Stimulated activated CD8-positive, alpha-beta memory T cell treated with anti-CD3 and anti-CD28 coated beads, Interleukin-4, amount 100 ng/mL, for 4 hours (primary cell): ENCODE results near the gene ADAMTS2.

Experiments
- DNase-seq, 2 donors: peaks; one replicate each; pipeline ENCODE4 v3.0.0-alpha.2; 2020; ENCODE audit warnings: low read depth in 2 of 2, low spot score in 1 of 2

ADAMTS2 gene

DNA sequence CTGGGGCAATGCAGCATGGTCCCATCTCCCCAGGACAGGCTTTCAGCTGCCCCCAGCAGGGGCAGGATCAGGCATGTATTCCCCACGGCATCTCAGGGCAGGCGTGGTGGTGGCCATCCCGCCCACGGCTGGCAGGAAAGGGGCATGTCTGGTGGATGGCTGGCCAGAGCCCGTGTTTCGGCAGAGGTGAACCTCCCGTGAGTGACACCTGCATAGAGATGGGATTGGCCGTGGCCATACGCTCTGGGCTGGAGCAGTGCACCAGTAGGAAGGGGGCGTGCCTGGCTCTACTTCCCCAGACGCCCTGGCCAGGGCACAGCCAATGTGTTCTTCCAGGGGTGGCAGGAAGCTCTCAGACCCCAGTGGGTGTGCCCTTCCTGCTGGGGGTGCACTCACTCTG is 146.0 kb downstream of the ADAMTS2 start:
- no peak for DNase-seq

DNA sequence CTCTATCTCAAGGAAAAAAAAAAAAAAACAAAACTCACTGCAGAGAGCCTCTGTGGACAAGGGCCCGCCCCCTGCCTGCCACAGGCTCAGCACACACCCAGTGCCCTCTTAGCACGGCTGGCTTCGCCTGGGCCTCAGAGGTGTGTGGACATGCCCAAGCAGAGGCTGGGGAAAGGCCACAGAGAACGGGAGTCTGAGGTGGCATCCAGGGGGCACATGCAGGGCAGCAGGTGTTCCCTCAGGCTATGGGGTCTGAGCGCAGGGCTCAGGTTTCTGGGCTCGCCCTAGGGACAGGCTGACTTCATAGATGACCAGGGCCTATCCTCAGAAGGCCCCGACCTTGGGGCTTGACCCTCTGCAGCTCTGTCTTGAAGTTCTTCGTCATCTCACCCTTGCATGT is 146.4 kb downstream of the ADAMTS2 start:
- DNase-seq: no peak

DNA sequence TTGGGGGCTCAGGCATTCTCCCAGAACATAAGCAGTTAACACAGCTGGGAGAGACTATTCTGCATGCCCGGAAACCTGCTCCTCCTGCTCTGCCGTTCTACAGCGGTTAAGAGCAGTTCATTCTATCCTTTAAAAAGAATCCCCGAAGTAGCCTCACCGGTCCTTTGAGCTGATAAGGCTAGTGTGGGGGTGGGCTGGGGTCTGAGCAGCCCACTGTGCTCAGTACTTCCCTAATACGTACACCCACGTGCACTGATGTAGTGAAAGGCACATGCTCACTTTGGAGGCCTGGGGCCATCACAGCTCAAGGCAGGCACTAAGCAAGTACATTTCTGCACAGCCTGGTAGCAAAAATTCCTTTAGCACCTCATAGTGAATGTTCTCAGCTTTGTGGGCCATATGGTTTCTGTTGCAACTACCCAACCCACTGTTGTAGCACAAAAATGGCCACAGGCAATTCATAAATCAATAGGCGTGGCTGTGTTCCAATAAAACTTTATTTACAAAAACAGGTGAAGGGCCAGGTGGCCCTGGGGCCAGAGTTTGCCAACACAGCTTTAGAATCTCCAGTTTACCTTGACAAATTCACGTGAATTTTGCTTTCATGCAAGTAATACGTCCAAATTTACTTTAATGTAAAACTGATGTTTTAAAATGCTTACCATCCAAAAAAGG is 148.7 kb downstream of the ADAMTS2 start:
- DNase-seq: no peak

DNA sequence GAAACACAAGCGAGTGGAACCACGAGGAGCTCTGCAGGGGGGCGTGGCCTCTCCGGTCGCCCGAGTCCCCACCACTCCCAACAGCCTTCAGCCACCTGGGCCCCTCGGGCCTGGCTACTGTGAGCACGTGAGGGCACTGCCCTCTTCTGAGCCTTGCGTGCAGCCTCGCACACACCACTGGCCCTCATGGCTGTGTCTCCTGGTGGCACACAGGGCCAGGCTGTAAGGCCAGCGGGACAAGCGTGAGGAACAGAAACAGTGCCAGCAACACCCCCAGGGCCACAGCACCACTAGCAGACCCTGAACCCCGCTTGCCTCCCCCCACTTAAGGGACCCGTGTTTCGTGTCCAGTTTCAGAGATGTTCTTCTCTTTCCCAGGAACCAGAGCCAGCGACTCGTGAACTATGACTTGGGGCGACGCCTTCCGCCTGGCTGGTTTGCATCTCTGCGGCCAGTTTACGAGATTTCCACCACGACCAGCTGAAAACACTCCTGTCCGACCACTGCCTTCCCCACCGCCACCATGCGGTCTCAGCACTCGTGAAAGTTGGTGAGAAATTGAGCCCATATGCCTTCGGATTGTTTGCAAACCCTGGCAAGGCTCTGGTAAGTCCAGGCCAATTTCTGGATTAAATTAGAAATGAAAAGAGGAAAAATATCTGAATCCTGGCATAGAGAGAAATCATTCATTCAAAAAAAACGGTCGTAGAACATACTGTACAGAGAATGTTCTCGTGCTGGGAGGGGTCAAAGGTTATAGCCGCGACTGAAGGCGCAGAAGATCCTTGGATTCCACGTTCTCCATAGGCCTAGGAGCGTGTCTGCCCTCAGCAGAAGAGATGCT is 149.5 kb downstream of the ADAMTS2 start:
- DNase-seq: no peak

DNA sequence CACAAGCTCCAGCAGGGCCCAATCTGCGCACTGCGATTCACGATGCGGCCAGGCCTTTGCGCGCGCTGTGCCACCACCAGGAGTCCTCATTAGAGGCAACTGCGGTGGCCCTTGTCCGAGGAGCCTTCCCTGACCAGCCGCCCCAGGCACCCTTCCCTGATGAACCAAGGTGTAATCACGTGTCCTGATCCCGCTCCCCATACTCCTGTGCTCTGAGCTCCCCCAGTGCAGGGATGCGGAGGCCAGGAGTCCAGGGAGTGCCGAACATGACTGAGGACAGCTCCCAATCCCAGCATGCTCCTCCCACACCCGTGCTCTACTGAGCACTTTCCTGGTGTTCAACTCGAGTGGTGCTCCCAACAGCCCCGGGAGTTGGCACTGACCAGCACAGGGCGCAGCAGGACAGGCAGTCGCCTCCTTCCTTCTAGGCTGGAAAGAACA is 150.3 kb downstream of the ADAMTS2 start:
- no peak for DNase-seq

DNA sequence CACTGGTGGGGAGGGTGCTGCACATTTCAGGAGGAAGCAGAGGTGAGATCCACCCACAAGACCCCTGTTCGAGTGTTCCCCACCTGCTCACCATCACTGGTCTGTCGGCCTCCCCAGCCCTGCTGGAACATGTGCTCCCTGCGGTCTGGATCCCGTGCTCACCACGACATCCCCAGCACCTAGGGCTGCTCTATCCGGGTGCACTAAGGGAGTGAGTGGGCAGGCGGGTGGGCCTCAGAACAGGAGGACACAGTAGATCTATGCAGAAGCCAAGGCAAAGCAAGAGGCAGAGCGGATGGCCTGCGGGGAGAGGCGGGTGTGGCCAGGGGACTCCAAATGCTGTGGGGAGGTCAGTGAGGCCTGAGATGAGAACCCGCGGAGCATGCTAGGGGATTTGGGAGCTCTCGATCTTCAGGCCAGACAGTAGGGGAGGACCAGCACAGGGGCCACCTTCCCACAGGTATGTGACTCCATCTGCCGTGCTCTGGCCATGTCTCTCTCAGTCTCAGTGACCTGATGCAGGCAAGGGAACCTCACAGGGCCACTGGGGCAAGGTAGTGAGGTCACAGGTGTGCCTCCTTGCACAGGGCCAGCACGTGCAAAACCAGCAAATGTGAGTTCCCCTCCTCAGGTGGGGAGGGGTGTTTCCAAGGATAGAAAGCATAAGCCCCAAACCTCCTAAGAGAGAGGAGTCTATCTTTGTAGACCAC is 150.9 kb downstream of the ADAMTS2 start:
- no peak for DNase-seq

DNA sequence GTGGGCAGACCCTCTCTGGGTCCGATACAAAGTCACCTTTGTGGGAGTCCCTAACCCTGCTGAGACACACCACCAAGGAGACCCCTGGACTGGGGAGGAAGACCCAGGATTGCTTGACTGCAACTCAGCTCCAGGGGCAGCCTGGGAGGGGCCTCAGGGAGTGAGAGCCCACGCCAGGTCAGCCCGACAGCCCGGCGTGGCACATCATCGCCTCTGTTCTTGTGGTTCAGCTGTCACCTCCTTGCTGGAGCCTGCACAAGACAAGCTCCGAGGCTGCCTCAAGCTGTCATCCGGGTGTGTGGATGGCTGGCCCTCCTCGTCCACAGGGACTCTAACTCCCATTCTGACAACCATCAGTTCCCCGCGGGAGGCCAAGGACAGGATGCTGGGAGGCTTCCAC is 151.5 kb downstream of the ADAMTS2 start:
- no peak for DNase-seq

DNA sequence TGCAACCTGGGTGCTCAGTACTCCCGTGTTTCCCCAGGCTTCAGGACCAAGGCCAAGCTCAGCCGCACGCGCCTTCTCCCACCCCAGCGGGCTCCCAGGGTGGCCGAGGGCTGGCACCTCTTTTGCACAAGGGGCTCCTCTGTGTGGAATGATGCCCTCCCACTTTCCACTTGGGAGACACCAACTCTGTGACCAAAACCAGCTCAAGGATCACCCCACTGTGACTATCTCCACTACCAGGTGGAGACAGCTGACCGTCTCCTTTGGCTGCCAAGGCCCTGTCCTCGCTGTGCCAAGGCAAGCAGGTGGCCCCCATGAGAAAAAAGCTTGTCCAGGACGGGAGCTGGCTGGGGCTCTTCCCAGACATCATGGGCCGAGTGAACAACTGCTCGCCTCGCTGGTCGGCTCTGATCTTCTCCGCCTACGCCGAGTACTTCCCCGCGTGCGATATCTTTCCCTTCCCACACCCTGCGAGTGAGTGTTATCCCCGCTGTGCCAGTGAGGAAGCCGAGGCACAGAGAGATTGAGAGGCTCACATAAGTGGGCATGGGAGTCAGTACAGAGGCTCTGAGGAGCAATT is 152.3 kb downstream of the ADAMTS2 start:
- no peak for DNase-seq

DNA sequence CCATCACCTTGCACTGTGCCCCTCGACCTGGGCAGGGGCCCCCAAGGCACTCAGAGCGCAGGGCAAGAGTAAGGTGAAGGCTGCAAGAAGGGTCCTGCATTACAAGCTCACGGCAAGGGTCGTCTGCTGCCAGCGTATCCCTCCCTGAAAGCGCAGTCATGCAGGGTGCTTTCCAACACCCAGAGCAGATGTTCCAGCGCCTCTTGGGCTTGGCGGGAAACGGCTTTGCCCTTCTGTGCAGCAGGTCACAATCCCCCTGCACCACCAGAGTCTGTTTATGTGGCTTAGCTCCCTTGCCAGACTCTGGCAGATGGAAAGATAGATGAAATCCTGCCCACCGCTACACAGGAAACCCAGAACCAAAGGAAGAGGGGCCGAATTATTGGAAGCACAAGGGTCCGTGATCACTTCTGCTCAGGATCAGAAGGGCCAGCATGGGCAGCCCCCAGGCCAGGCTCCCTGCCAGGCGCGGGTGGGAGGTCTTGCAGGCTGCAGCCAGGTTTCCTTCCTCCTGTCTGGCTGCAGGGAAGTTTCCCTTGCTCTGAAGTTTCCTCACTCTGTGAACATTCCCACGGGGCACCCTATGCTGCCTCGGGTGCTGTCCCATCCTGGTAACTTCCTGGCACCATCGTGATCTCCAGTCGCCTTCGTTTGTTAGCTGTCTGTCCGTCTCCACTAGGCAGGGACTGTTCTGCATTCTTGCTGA is 152.9 kb downstream of the ADAMTS2 start:
- DNase-seq: no peak

DNA sequence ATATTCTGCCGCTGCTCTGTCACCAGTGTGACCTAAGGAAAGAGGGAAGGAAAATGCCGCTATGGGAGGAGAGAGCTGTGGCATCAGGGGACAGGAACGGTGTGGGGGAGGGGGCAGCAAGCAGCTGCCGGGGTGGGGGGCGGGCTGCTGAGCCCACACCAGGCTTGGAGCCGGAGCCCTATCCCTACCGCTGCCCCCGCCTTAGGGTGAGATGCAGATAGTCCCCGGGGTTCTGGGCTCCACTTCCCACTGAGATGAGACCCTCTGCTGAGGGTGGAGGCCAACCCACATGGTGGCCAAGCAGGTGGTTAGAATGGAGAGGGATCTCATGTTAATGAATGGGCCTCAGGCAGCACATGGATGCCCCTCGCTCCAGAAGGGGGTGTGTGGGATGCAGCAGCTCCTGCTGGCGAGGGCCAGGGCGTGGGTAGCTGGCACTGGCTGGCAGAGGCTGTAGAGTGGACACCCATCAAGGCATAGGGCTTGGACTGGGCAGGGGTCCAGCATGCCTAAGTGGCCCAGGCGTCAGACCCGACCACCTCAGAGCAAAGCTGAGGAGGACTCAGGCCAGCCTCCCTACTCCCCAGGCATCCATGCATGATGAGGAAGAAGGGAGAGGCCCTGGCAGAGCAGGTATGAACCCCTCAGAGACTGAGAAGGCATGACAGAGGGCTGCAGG is 153.6 kb downstream of the ADAMTS2 start:
- no peak for DNase-seq

DNA sequence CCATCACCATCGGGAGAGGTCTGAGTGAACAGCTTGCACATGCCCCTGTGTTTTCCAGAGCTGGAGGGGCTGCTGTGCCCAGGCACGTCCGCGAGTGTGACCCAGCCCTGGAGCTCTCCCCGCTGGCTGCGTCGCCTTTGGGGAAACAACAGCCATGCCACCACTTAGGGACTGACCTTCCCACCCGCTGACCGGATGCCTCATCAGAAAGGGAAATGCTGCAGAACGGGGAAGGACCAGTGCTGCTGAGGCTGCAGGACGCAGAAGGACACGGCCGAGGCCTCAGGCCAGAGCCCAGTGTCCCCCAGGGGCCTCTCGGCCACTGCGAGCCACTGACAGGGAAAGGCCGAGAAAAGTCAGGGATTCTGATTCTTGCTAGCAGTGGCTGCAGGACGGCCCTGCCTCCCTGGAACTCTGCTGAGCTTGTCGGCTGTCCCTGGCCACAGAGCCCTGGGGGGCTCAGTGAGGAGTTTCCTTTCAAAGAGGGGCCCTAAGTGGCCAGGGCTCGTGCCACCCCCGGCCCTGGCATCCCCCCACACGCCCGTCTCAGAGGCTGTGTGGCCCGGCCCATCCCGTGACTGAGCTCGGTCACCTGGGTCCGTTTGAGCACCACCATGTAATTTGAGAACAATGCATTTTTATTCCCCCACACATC is 154.3 kb downstream of the ADAMTS2 start:
- no peak for DNase-seq

DNA sequence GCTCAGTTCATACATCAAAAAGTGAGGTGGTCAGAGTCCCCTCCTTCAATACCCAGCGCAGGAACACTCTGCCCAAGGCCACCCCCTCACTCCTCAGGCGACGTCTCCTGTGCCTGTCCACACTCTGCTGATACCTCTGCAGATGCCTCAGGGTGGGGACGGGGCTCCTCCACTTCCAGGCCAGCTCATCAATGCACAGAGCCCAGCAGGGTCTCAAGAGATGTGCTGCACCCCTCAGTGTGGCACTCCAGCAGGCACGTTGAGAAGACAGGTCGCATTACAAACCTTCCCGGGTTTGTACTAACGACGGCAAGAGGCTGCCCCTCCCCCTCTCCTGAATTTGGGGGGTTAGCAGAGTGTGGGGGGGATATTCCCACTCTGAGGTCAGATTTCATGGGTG is 156.6 kb downstream of the ADAMTS2 start:
- no peak for DNase-seq

DNA sequence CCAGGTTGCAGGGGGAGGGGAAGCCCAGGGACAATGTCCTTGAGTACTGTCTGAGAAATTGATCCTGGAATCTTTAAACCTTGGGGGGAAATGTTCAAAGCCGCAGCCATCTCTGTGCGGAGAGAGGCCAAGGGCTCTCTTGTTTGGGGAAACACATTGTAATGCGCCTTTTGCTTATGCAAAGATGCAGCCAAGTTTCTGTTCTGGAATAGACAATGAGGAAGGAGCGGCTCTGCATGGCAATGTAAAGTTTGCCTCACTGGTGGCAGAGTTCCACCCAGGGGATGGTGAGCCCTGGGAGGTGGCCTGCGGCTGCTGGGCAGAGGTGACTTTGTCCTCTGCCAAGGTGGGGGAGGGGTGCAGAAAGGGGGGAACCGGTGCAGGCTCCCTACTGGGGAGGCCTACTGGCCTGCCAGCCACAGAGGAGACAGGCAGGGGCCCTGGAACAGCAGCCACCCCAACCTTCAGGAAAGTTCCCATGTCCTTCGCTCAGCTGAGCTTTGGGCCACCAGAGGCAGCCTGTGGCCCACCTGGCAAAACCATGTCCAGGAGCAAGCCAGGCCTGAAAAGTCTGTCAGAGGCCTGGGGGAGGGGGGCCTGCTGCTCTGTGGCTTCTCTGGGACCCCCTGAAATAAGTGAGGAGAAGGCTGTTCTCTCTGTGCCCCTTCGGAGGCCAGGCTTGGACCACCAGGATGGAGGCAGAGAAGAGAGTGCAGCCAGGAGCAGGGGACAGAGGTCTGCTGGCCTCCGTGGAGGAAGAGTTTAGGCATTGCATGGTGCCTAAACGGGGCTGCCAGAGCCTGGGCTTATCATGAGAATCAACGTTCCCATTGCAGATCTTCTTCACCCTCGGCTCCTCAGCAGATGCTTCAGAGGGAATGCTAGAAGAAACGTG is 157.3 kb downstream of the ADAMTS2 start:
- DNase-seq: no peak

DNA sequence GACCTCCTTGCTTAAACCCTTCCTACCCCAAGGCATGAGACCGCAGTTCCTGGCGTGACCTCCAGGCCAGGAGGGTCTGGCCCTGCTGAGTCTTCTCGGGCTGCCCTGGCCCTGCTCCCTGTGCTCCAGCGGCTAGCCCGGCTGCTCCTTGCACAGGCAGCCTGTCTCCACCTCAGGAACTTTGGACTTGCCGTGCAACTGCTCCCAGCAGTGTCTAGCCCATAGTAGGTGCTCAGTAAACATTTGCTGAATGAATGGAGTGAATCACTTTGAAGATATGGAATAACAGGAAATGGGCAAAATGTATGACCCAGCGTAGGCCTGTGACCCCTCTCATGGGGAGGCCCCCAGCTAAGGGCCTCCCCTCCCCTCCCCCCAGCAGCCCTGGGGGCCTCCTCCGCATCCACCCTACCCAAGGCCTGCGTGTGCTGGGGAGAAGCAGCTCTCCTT is 158.0 kb downstream of the ADAMTS2 start:
- DNase-seq: no peak

DNA sequence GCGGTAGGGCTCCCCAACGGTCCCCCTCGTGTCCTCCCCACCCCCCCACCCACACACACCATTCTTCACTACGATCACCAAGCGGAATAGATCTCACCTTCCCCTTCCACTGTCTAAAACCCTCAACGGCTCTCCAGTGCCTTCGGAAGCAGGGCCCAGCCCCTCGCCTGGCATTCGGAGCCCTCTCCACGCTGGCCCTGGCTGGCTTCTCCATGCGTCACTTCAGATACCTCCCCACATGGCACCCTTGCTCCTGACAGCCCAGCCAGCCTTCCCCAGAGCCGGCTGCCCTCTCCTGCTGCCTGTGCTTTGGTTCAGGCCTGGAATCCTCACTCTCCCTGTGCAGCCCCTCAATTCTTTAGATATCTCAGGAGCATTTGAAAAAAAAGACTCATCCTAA is 158.5 kb downstream of the ADAMTS2 start:
- no peak for DNase-seq

DNA sequence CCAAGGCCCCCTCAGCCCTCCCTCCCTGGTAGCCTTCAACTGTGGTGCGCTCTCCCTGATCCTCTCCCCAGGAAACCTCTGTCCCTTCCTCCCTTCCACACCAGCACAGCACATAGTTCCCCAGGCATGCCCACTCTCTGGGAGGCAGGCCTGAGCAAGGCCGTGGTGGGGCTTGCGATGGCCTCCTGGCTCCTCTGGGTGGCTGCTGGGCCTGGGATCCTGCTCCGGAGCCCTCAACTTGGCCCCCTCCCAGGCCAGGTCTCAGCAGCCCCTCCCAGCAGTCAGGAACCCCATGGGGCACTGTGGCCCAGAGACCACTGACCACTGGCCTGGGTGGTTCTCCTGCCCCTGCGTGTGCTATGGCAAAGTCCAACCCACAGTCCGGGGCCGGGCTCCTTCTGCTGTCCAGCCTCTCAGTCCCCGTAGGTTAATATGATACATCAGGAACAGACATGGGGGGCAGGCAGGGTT is 159.3 kb downstream of the ADAMTS2 start:
- no peak for DNase-seq

DNA sequence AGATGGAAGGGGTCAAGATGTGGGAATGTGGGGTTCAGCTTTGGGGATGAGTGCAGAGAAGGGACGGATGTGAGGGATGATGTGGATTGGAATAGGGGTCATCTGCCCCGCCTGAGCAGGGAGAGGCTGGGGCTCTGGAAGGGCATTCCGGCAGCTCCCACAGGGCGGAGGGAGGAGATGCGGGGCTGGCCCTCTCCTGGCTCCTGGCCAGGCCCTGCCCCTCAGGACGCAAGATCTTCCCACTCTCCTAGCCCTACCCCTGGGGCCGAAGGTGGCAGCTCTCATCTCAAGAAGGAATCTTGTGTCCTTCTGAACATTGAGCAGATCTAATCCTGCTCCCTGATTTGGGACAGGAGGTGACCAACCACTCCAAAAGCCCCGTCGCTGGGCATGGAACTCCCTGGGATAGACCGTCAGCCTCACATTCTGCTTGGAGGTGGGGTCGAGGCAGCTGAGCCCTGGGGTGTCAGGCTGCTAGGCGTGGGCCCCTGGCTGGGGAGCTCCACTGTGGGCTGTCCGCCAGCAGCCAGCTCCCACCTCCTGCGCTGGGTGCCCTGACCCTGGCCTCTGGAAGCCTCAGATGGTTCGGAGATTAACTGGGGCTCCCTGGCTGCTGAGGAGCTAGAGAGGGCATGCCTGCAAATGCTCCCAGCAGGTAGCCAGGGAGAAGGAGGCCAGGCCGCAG is 159.9 kb downstream of the ADAMTS2 start:
- no peak for DNase-seq

DNA sequence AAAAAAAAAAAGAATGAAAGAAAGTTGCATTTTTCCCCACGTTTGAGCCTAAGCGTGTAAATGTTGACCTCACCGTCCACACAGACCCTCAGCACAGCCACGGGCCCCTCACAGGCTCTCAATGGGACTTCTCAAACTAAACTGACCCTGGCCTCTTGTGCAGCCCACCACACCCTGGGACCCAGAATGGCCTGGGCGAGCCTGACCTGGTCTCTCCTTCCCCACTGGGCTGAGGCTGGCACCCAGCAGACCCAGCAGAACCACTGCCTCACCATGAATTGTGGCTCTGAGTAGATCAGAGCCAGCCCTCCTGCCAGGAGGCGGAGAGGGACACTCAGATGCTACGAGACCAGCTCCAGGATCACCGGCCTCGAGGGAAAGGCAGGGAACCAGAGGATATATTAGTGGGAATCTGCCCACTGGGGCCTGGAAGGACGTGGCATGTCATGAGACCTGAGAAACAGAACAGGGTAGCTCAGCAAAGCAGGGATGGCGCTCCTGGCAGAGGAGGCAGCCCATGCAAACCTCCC is 160.7 kb downstream of the ADAMTS2 start:
- no peak for DNase-seq
